ENCODE data around the gene ARHGAP26. TPM values are rescaled to one million over a fixed set of nuclear protein-coding genes. Genes with fewer than 3 reads are reported as not detected.

The ARHGAP26 gene
- total and polyA plus RNA-seq, 2 experiments from 2014 or later, result 9.5 to 16.8 TPM

- no peak overlapping the region for H3K27ac ChIP-seq (ENCODE audit: low read depth)
- H3K9me3 Mint-ChIP-seq, result no peaks in the 10 kb centered on the region; the same call in 2 of the 3 replicates
- no peaks in the 10 kb centered on the region for H3K27me3 Mint-ChIP-seq (ENCODE audit: insufficient read depth, low read depth, poor library complexity)
- ATAC-seq, result no peak
- no peaks in the 10 kb centered on the region for H3K27me3 ChIP-seq (ENCODE audit: insufficient read depth)
- H4K20me1 ChIP-seq (replicated peaks; ENCODE audit: insufficient read depth), result no peaks in the 10 kb centered on the region
- H3K4me3 ChIP-seq, result no peak overlapping the region
- H3K27ac Mint-ChIP-seq, result no peak overlapping the region
- H3K4me2 ChIP-seq, result no peak overlapping the region
- no peak for DNase-seq (ENCODE audit: low spot score)
- no peaks in the 10 kb centered on the region for H3K36me3 ChIP-seq (ENCODE audit: insufficient read depth)
- no peak overlapping the region for H2AFZ ChIP-seq
- H3K36me3 Mint-ChIP-seq (ENCODE audit: low read depth), result no peaks in the 10 kb centered on the region
- H3K9me2 ChIP-seq (ENCODE audit: insufficient read depth), result 0 out of 2 replicates have a peak, but pooled peaks cover 3% of the 10 kb centered on the region
- H3K4me1 ChIP-seq (ENCODE audit: insufficient read depth), result no peaks in the 10 kb centered on the region
- H3F3A ChIP-seq (replicated peaks; ENCODE audit: low read depth), result no peaks in the 10 kb centered on the region
- H3K4me1 Mint-ChIP-seq, result peaks cover 4% of the 10 kb centered on the region; the same call in 2 of the 3 replicates
- TF ChIP-seq CREB1 (CRISPR knock-in tag; IDR thresholded peaks at IDR 0.05; ENCODE audit: low read depth) (no peak), NANOG (IDR thresholded peaks at IDR 0.05; ENCODE audit: borderline replicate concordance) (no peak), EZH2 (IDR thresholded peaks at IDR 0.05; ENCODE audit: low read depth, unreplicated experiment) (no peak), ETS1 (IDR thresholded peaks at IDR 0.05) (no peak), POLR2AphosphoS5 (IDR thresholded peaks at IDR 0.05; ENCODE audit: low read depth) (no peak), ZNF462 (CRISPR knock-in tag; IDR thresholded peaks at IDR 0.05) (no peak), STAT1 (IDR thresholded peaks at IDR 0.05; ENCODE audit: unreplicated experiment) (no peak), EZH2phosphoT487 (IDR thresholded peaks at IDR 0.05; ENCODE audit: unreplicated experiment) (no peak), ZNF331 (CRISPR knock-in tag; IDR thresholded peaks at IDR 0.05; ENCODE audit: low read depth) (no peak), JUNB (IDR thresholded peaks at IDR 0.05; ENCODE audit: unreplicated experiment) (no peak)
- no peaks in the 10 kb centered on the region for H3K79me2 ChIP-seq (replicated peaks; ENCODE audit: insufficient read depth)
- no peak overlapping the region for H3K4me3 Mint-ChIP-seq
Observed at GRCh38 chr5:142971303-142972013, 201.3 kb downstream of the ARHGAP26 start.

All from GM23338 (cell line).